Measurements from ENCODE around the gene CIDEB.

DNA sequence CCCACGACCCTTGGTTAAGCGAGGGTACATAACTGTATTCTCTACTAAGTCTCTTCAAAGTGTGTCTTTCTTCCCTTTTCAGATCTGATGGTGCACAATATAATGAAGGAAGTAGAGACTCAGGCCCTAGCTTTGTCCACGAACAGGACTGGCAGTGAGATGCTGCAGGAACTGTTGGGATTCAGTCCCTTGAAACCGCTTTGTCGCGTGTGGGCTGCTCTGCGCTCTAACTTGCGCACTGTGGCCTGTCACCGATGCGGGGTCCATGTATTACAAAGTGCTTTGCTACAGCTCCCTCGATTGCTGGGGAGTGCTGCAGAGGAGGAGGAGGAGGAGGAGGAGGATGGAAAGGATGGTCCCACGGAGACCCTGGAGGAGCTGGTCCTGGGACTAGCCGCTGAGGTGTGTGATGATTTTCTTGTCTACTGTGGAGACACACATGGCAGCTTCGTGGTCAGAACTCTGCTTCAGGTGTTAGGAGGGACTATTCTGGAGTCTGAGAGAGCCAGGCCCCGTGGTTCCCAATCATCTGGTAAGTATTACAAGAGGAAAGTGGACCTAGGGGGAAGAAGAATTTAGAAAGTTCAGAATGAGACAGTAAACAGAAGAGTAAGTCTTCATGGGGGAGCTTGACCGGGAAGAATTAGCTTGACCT is 7.3 kb downstream of the CIDEB start:
- TF ChIP-seq CTCF (IDR thresholded peaks at IDR 0.05) (no peak), EP300 (IDR thresholded peaks at IDR 0.05) (no peak)
